Daoy (cell line): ENCODE measurements around the gene CARD11. TPM values are rescaled to one million over a fixed set of nuclear protein-coding genes. Genes with fewer than 3 reads are reported as not detected.
"Not testable (repeated sequence)": the region's sequence is repeated elsewhere in the genome, so short reads cannot be mapped to it uniquely, and the experiment has no call there.

Source experiments
- DNase-seq: peaks from one replicate; pipeline ENCODE4 v3.0.0-alpha.2; 2015; ENCODE audit warnings: low read depth
- total RNA-seq: library from RNA; depleted of rRNA; stranded (reverse); fragments of >200 nt; shearing (Covaris generic); gene quantifications from 2 replicates; pipeline ENCODE4 v1.2.3, GENCODE V29; 2014

CARD11 gene
- total RNA-seq, 1 experiment from 2014 or later: 4.5 TPM

- DNase-seq: no peak
Observed at GRCh38 chr7:2965301-2965700, 78.4 kb downstream of the CARD11 start.

GRCh38 chr7:2964208-2964607 is 79.5 kb downstream of the CARD11 start:
- no peak for DNase-seq

GRCh38 chr7:2962865-2963264 is 80.8 kb downstream of the CARD11 start:
- DNase-seq: no peak

GRCh38 chr7:2959828-2960599 is 83.7 kb downstream of the CARD11 start:
- no peak for DNase-seq

- no peak for DNase-seq
Observed at GRCh38 chr7:2959103-2959680, 84.5 kb downstream of the CARD11 start.

- DNase-seq: no peak
Observed at GRCh38 chr7:2958416-2959102, 85.1 kb downstream of the CARD11 start.

- DNase-seq: not testable (repeated sequence)
Observed at GRCh38 chr7:2957369-2957727, 86.3 kb downstream of the CARD11 start.

GRCh38 chr7:2956526-2957368 is 86.9 kb downstream of the CARD11 start:
- peak; percentile 83 for DNase-seq

GRCh38 chr7:2956076-2956475 is 87.6 kb downstream of the CARD11 start:
- no peak for DNase-seq

- no peak for DNase-seq
Observed at GRCh38 chr7:2955269-2955668, 88.4 kb downstream of the CARD11 start.

GRCh38 chr7:2954433-2954853 is 89.2 kb downstream of the CARD11 start:
- DNase-seq: no peak

- no peak for DNase-seq
Observed at GRCh38 chr7:2953588-2954407, 89.9 kb downstream of the CARD11 start.

- DNase-seq: peak; percentile 37
Observed at GRCh38 chr7:2953099-2953498, 90.6 kb downstream of the CARD11 start.

- no peak for DNase-seq
Observed at GRCh38 chr7:2952316-2952715, 91.4 kb downstream of the CARD11 start.

GRCh38 chr7:2950578-2950977 is 93.1 kb downstream of the CARD11 start:
- DNase-seq: no peak

- no peak for DNase-seq
Observed at GRCh38 chr7:2948749-2949148, 94.9 kb downstream of the CARD11 start.

GRCh38 chr7:2947058-2947780 is 96.4 kb downstream of the CARD11 start:
- DNase-seq: no peak

GRCh38 chr7:2945171-2945570 is 98.5 kb downstream of the CARD11 start:
- no peak for DNase-seq

GRCh38 chr7:2944739-2945138 is 98.9 kb downstream of the CARD11 start:
- no peak for DNase-seq

GRCh38 chr7:2943851-2944601 is 99.6 kb downstream of the CARD11 start:
- DNase-seq: no peak
